GM19239 (cell line): Measurements from ENCODE around the gene AAGAB.
A peak's percentile ranks its signal among the peaks of the same experiment; 100 is the strongest.
"Not testable (repeated sequence)": the region's sequence is repeated elsewhere in the genome, so short reads cannot be mapped to it uniquely, and the experiment has no call there.

Source experiments
- DNase-seq: peaks from one replicate; pipeline ENCODE4 v3.0.0; 2011; ENCODE audit warnings: low spot score; ENCODE audit not compliant: insufficient read length
- FAIRE-seq: peaks from 2 replicates; lab custom pipeline; 2011; peaks lifted over from hg19 to GRCh38; lab: Jason Lieb, UNC

AAGAB gene

DNA sequence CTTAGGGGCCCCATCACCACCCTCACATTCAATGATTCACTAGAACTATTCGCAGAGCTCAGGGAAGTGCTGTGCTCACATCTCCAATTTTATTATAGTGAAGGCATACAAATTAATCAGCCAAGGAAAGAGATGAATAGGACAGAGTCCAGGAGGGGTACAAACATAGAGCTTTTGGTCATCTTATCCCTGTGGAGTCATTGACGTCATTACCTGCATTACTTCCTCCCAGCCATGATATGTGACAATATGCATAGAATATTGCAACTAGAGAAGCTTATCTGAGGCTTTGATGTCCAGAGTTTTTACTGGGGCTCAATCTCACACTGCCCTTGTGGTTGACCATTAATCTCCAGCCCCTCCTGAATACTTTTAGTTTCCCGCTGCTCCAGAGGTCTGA is 1.6 kb upstream of the AAGAB start:
- DNase-seq: no peak
- no peak for FAIRE-seq

DNA sequence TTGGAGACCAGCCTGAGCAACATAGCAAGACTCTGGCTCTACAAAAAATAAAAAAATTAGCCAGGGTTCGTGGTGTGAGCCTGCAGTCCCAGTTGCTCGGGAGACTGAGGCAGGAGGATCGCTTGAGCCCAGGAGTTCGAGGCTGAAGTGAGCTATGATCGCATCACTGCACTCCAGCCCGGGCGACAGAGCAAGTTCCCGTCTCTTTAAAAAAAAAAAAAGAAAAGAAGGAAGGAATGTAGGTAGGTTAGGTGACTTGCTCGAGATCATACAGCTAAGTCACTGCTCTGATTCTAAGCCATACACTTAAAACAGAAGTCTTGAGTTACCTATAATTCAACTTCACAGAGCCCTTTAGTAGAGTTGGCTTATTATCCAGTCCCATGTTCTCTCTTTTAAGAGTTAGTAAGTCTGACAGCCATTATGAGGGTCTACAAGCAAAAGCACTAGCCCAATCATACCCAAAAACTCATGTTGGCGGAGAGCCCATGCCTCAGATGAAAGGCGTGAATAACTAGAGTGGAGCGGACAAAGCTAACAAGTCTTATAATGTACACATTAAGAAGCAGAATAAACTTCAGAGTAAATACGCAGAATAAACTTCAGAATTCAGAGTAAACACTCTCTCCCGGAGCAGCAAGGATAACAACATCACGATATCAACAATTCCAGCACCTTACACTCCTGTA is 768 bp downstream of the AAGAB start:
- DNase-seq (no peak), FAIRE-seq (peak; percentile 39)

- FAIRE-seq: no peak
- DNase-seq: no peak
Observed at GRCh38 chr15:67253101-67253500, 1.4 kb downstream of the AAGAB start.

DNA sequence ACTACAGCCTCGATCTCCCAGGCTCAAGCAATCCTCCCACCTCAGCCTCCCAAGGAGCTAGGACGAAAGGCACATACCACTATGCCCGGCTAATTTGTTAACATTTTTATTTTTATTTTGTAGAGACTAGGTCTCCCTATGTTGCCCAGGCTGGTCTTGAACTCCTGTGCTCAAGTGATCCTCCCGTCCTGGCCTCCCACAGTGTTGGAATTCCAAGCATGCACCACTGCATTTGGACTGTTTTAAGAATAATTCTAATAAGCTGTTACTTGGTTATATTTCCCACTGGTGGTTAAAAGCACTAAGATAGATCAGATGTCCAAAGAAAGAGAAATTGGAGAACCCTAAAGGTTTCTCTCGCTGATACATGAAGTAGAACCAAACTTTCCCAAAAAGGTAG is 3.1 kb downstream of the AAGAB start:
- DNase-seq (no peak), FAIRE-seq (no peak)

DNA sequence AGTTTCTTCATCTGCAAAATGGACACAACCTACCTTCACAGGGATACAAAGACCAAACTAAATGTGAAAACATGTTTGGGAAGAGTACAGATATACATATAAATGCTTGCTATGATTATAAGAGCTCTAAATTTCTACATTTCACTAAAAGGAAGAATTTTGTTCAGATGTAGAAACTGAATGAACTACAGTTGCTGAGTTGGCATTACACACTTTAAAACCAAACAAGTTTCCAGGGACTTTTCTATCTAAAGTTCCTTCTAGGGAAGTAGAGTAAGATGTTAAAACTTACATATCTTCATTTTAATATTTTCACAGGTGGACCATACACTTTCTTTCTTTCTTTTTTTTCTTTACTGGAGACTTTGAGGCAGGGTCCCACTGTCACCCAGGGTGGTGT is 4.6 kb downstream of the AAGAB start:
- no peak for DNase-seq
- no peak for FAIRE-seq

- no peak for FAIRE-seq
- DNase-seq: no peak
Observed at GRCh38 chr15:67248011-67248505, 6.4 kb downstream of the AAGAB start.

DNA sequence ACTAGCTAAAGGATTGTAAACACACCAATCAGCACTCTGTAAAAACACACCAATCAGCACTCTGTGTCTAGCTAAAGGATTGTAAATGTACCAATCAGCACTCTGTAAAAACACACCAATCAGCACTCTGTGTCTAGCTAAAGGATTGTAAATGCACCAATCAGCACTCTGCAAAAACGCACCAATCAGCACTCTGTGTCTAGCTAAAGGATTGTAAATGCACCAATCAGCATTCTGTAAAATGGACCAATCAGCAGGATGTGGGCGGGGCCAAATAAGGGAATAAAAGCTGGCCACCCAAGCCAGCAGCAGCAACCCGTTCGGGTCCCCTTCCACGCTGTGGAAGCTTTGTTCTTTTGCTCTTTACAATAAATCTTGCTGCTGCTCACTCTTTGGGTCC is 7.9 kb downstream of the AAGAB start:
- FAIRE-seq, DNase-seq: not testable (repeated sequence)

DNA sequence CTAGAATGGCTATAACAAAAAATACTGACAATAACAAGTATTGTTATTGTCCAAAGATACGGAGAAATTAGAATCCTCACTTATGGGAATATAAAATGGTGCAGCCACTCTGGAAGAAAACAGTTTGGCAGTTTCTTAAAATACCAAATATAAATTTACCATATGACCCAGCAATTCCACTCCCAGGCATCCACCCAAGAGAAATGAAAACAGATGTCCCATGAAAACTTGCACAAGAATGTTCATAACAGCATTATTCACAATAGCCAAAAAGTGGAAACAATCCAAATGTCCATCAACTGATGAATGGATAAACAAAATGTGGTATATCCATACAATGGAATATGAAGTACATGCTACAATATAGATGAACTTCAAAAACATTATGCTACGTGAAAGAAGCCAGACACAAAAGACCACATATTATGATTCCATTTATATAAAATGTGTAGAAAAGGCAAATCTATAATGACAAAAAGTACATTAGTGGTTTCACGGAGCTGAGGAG is 9.4 kb downstream of the AAGAB start:
- DNase-seq: no peak
- no peak for FAIRE-seq

- DNase-seq: no peak
- FAIRE-seq: no peak
Observed at GRCh38 chr15:67242708-67243111, 11.8 kb downstream of the AAGAB start.

DNA sequence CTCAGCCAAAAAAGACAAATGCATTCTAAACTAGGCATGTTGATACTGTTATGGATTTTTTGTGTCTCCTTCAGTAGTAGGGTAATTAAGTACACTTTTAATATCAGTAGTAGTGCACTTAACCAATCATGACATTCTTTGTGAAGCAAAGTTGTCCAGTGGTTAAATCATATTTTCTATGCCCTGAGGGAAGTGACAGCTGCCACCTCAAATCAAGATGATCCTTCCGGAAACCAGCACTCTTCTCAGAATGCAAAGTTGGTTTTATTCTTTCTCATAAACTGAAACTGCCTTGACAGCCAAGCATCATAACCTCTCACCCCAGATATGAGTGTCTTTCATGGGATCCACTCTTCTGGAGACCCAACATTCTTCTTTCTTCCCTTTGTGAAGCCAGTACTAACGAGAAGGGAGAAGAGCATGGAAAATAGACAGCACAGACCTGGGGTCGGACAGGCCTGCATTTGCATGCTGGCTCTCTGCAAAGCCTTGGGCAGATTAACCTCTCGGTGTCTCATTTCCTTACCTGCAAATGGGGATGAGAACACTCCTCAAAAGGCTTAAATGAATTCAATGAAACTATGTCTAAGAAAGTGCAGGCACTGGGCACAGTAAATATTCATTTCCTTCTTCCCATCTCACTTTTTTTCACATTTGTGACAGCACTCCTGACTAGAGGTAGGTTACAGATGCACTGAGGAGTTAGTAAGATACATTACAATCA is 13.2 kb downstream of the AAGAB start:
- peak; percentile 96 for FAIRE-seq
- DNase-seq: peak; percentile 58

DNA sequence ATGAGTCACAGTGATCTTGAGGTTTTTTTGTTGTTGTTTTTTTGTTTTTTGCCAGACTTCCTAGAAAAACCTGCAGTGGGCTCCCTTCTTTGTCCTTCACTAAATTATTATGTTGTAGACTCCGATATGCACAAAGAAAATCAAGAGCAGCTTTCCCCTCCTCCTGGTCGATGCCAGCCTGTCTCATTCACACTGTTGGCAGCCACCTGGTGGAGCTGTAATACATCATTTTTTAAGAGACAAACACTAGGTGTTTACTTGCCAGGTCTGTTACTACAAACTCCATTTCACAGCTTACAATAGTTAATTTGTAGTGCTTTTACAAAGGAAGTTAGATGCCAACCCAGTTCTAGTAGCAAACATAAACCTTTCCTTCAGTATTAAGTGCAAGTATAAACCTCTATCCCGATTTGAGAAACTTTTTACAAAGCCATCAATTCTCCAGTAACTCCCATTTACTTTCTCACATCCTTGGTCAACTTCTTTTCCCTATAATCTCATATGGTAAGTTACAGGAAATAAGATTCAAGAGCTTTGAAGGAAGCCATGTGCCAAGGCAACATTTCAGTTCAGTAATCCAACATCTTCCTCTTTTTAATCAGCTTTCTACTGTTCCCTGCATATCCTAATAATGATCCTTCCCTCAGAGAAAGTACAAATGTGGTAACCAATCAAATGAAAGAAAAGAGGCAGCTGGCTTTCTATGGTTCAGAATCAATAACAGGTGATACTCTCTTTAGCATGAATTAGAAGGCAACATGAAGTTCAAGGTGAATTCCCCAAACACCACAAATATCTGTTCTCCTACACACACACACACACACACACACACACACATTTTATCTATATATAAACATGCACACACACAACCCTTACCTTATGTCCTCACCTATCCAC is 14.0 kb downstream of the AAGAB start:
- DNase-seq (no peak), FAIRE-seq (no peak)

GRCh38 chr15:67232591-67232990 is 21.9 kb downstream of the AAGAB start:
- FAIRE-seq (no peak), DNase-seq (no peak)

- DNase-seq (no peak), FAIRE-seq (no peak)
Observed at GRCh38 chr15:67230504-67230903, 24.0 kb downstream of the AAGAB start.

DNA sequence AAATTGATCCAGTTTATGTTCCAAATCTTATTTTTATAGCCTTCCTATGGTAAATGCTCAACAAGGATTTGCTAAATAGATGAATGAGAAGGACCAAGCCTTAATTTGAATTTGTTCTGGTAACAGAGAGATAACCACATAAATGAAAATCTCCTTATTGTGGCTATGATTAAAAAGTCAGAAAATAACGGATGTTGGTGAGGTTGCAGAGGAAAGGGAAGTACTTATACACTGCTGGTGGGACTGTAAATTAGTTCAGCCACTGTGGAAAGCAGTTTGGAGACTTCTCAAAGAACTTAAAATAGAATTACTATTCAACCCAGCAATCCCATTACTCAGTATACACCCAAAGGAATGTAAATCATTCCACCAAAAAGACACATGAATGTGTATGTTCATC is 26.2 kb downstream of the AAGAB start:
- FAIRE-seq (no peak), DNase-seq (no peak)

DNA sequence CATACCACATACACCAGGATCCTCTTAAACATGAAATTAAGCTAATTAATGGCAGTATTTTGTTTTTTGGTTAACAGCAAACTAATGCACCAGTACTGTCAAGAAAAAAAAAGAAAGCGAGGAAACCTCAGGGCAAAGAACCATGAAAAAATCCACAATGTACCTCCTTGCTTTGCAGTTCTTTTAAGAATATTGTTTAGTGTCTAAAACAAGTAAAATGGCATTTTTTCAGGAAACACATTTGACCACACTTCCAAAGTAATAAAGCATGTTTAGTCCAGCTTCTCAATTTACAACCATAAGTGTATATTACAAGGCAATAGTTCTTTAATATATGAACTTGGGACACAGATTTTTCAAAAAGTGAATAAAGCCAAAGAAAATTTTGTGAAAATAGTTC is 26.6 kb downstream of the AAGAB start:
- DNase-seq (no peak), FAIRE-seq (no peak)

GRCh38 chr15:67227431-67227830 is 27.0 kb downstream of the AAGAB start:
- no peak for FAIRE-seq

GRCh38 chr15:67225336-67225735 is 29.1 kb downstream of the AAGAB start:
- DNase-seq: no peak
- FAIRE-seq: no peak

More at GRCh38 chr15:67227431-67227830, 27.0 kb downstream of the AAGAB start:
- DNase-seq: no peak

- no peak for DNase-seq
- FAIRE-seq: no peak
Observed at GRCh38 chr15:67224889-67225288, 29.6 kb downstream of the AAGAB start.

- FAIRE-seq (no peak), DNase-seq (no peak)
Observed at GRCh38 chr15:67219288-67219687, 35.2 kb downstream of the AAGAB start.

DNA sequence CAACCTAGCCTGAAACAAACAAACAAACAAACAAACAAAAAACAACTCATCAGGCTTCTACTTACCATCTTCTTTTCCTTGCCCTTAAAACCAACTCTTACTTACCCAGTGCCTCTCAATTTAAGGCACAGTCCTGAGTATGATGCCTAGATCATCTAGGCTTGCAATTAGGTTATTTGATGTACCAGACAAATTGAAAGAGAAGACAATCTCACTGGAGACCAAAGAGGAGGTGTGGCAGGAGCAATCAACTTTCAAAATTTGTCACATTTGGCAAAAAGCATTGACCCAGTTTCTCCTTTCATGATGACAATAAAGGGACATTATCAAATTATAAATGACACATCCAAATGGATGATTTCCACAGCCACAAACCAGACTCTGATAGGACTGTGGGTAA is 36.0 kb downstream of the AAGAB start:
- DNase-seq (no peak), FAIRE-seq (no peak)

DNA sequence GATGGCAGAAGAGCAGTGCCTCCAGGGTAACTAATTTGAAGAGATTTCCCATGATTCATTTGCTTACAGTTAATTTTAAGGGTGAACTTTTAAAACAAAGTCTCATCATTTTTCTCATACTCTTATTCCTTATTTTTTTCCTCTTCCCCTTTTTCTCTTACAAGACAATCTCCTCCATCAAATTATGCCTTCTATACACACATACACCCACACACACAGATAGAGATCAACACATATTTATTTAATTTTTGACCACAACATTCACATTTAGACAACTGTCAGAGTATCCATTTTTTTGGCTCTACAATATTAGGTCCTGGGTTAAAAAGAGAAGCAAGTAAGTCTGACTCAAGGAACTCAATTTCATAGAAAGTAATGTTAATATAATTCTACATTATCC is 37.6 kb downstream of the AAGAB start:
- FAIRE-seq: no peak
- no peak for DNase-seq
